Kidney epithelial cell (primary cell): ENCODE data around the gene RABGEF1. TPM values are rescaled to one million over a fixed set of nuclear protein-coding genes. Genes with fewer than 3 reads are reported as not detected.

Experiments used
- DNase-seq: peaks from one replicate; pipeline ENCODE4 v3.0.0-alpha.2; 2010; ENCODE audit warnings: low read depth
- H3K27me3 ChIP-seq: 2 replicates; pipeline ENCODE4 v1.6.0; 2011; ENCODE audit warnings: low read length; ENCODE audit not compliant: control insufficient read depth, insufficient read depth
- H3K36me3 ChIP-seq: 2 replicates; pipeline ENCODE4 v1.5.1; 2011; ENCODE audit warnings: low read length; ENCODE audit not compliant: control insufficient read depth, insufficient read depth
- H3K4me3 ChIP-seq: 2 replicates; pipeline ENCODE4 v1.5.1; 2011; ENCODE audit warnings: low read depth, mild to moderate bottlenecking, control low read depth, low read length
- CTCF ChIP-seq: IDR thresholded peaks from 2 replicates; pipeline ENCODE4 v1.5.1; 2011; ENCODE audit warnings: mild to moderate bottlenecking, moderate library complexity, low read length, control low read depth, inconsistent platforms; ENCODE audit not compliant: insufficient read depth, poor library complexity, severe bottlenecking
- total RNA-seq: library from RNA; depleted of rRNA; stranded (reverse); fragments of >200 nt; gene quantifications from 2 replicates; pipeline ENCODE4 v1.2.3, GENCODE V29; 2015

The RABGEF1 gene
- total RNA-seq, 1 donor from 2014 or later = 23.2 TPM

DNA sequence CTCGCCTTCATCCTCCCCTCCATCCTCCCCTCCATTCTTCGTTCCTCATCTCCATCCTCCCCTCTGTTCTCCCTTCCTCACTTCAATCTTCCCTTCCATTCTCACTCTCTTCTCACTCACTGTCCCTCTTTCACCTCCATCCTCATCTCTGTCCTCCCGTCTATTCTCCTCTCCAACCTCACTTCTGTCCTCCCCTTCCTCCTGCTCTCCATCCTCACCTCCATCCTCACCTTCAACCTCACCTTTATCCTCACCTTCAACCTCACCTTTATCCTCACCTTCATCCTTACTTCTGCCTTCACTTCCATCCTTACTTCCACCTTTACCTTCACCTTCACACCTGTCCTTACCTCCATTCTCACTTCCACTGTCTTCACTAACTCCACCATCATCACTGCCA is 11.3 kb upstream of the RABGEF1 start:
- no peaks in the 10 kb centered on the region for H3K27me3 ChIP-seq
- no peak for DNase-seq
- no peak overlapping the region for H3K4me3 ChIP-seq
- H3K36me3 ChIP-seq = no peaks in the 10 kb centered on the region
- TF ChIP-seq CTCF = no peak

- TF ChIP-seq CTCF = no peak
- H3K4me3 ChIP-seq = no peak overlapping the region
- H3K36me3 ChIP-seq = no peaks in the 10 kb centered on the region
- no peak for DNase-seq
- no peaks in the 10 kb centered on the region for H3K27me3 ChIP-seq
Observed at GRCh38 chr7:66731986-66732385, 8.5 kb upstream of the RABGEF1 start.

- no peak for TF ChIP-seq CTCF
- no peak for DNase-seq
- no peak overlapping the region for H3K4me3 ChIP-seq
- no peaks in the 10 kb centered on the region for H3K27me3 ChIP-seq
- no peaks in the 10 kb centered on the region for H3K36me3 ChIP-seq
Observed at GRCh38 chr7:66732439-66732838, 8.1 kb upstream of the RABGEF1 start.

GRCh38 chr7:66734006-66734405 is 6.5 kb upstream of the RABGEF1 start:
- H3K27me3 ChIP-seq = no peaks in the 10 kb centered on the region
- H3K36me3 ChIP-seq = no peaks in the 10 kb centered on the region
- DNase-seq = no peak
- no peak overlapping the region for H3K4me3 ChIP-seq
- TF ChIP-seq CTCF = no peak

DNA sequence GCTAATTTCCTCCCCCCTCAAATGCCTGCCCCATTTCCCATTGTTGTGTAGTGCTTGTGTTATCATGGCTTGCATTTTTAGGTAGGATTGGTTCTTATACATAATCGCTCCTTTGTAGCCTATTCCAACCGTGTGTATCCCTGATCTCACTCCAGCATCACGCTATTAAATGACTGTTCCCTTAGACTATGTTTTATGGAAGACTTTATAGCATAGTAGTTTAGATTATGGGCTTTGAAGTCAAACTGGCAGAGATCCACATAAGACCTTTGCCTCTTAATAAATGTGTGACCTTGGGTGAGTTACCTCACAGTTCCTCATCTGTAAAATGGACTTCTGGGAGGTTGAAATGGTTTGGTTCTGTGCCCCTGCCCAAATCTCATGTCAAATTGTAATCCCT is 5.4 kb upstream of the RABGEF1 start:
- DNase-seq = no peak
- TF ChIP-seq CTCF = no peak
- H3K36me3 ChIP-seq = no peaks in the 10 kb centered on the region
- H3K27me3 ChIP-seq = no peaks in the 10 kb centered on the region
- no peak overlapping the region for H3K4me3 ChIP-seq

GRCh38 chr7:66735850-66736249 is 4.7 kb upstream of the RABGEF1 start:
- H3K27me3 ChIP-seq = no peaks in the 10 kb centered on the region
- H3K36me3 ChIP-seq = no peaks in the 10 kb centered on the region
- DNase-seq = no peak
- no peak overlapping the region for H3K4me3 ChIP-seq
- TF ChIP-seq CTCF = no peak
